ENCODE measurements around the gene KRT81. TPM values are rescaled to one million over a fixed set of nuclear protein-coding genes. Genes with fewer than 3 reads are reported as not detected.

The KRT81 gene
- total and polyA plus RNA-seq, 7 donors, result 0.03 to 0.14 TPM; not detected in 5

DNA sequence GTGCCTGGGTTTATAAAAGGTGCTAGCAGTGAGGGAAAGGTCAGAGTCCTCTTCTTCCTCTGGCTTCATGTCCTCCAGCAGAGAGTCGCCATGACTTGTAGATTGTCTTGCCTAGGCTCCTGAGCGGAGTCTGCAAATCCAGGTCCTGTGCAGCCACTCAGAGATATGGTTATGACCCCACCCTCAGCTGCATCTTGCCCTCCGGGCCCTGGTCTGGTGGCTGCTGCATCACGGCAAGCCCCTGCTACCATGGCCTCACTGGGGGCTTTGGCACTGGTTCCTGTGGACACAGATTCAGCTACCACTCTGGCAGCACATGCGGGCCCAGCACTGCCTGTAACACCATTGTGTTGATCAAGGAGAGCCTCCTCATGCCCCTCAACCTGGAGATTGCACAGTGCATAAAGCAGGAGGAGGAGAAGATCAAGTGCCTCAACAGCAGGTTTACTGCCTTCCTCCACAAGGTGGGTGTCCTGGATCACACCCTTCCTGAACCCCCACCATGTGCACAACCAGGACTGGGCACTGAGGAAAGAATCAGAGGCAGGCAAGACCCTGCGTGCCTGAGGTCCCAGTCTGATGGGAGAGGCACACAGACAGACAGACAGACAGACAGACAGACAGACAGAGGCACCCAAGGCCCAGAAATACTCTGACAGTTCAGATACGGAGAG, 27.4 kb downstream of the KRT81 start:
- Histone ChIP-seq H3K27ac (no peak overlapping the region), H3K4me3 (no peak overlapping the region), H3K9me3 (no peaks in the 10 kb centered on the region), H3K36me3 (ENCODE audit: insufficient read depth in 1 of 2, low read depth in 1 of 2) (no peaks in the 10 kb centered on the region), H3K27me3 (ENCODE audit: insufficient read depth in 3 of 3, low read length in 2 of 3) (peaks cover 0 to 14% (median 0%) of the 10 kb centered on the region in 3 donors), H3K4me1 (no peaks in the 10 kb centered on the region)
- intact Hi-C loops (cut with DNase I), result no loop called here
- TF ChIP-seq, protein P1, sequence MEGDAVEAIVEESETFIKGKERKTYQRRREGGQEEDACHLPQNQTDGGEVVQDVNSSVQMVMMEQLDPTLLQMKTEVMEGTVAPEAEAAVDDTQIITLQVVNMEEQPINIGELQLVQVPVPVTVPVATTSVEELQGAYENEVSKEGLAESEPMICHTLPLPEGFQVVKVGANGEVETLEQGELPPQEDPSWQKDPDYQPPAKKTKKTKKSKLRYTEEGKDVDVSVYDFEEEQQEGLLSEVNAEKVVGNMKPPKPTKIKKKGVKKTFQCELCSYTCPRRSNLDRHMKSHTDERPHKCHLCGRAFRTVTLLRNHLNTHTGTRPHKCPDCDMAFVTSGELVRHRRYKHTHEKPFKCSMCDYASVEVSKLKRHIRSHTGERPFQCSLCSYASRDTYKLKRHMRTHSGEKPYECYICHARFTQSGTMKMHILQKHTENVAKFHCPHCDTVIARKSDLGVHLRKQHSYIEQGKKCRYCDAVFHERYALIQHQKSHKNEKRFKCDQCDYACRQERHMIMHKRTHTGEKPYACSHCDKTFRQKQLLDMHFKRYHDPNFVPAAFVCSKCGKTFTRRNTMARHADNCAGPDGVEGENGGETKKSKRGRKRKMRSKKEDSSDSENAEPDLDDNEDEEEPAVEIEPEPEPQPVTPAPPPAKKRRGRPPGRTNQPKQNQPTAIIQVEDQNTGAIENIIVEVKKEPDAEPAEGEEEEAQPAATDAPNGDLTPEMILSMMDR (IDR thresholded peaks at IDR 0.05), result no peak
- WGBS, 3 donors, result 77 to 89% (median 87%) methylated on average over 7 of the region's 7 CpGs
- no peak for ATAC-seq
- DNase-seq, result no peak

DNA sequence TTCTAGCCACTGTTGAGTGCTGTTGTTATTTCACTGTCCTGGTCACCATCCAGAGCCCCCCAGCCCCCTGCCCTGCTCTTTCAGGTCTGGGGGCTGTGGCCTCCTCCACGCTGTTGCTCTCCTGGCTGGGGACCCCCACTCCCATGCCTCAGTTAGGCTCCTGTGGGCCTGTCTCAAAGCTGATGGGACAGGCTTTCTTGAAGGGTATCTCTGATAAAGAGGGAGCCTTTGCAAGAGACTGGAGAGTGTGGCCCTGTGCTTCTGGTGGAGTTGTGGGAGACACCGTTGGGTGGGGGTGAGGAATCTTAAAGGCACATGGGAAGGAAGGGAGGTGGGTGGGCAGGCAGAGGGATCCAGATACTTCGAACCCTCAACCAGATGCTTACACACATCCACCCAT, 29.0 kb downstream of the KRT81 start:
- no peak for DNase-seq
- H3K4me1 ChIP-seq, result no peaks in the 10 kb centered on the region
- no peak overlapping the region for H3K4me3 ChIP-seq
- TF ChIP-seq, protein P1 (IDR thresholded peaks at IDR 0.05), result no peak
- H3K9me3 ChIP-seq, result no peaks in the 10 kb centered on the region
- peaks cover 0 to 30% (median 4%) of the 10 kb centered on the region in 3 donors for H3K27me3 ChIP-seq (ENCODE audit: insufficient read depth in 3 of 3, low read length in 2 of 3)
- 90 to 92% (median 91%) methylated on average over 3 of the region's 3 CpGs for WGBS, 3 donors
- no peaks in the 10 kb centered on the region for H3K36me3 ChIP-seq (ENCODE audit: insufficient read depth in 1 of 2, low read depth in 1 of 2)
- intact Hi-C loops (cut with DNase I), result no loop called here
- H3K27ac ChIP-seq, result no peak overlapping the region
- ATAC-seq, result no peak

DNA sequence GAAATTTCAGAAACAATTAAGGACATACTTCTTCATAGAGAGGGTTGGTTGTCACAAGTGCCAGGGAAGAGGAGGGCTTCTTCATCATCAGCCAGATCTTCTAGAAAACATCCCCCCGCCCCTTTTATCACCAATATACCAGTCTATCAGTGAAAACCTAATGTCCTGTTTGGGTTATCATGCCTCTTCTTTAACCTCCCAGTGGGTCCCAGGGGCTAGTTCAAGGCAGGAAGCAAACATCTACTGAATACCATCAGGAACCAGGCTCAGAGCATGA, 30.2 kb downstream of the KRT81 start:
- Histone ChIP-seq H3K27me3 (ENCODE audit: insufficient read depth in 3 of 3, low read length in 2 of 3) (peaks cover 0 to 42% (median 8%) of the 10 kb centered on the region in 3 donors), H3K4me3 (no peak overlapping the region), H3K9me3 (no peaks in the 10 kb centered on the region), H3K27ac (no peak overlapping the region), H3K36me3 (ENCODE audit: insufficient read depth in 1 of 2, low read depth in 1 of 2) (no peaks in the 10 kb centered on the region), H3K4me1 (no peaks in the 10 kb centered on the region)
- WGBS, 3 donors, result 80 to 88% (median 85%) methylated on average over 1 of the region's 1 CpG
- TF ChIP-seq, protein P1 (IDR thresholded peaks at IDR 0.05), result no peak
- DNase-seq, result no peak
- no peak for ATAC-seq
- intact Hi-C loops (cut with DNase I), result no loop called here

DNA sequence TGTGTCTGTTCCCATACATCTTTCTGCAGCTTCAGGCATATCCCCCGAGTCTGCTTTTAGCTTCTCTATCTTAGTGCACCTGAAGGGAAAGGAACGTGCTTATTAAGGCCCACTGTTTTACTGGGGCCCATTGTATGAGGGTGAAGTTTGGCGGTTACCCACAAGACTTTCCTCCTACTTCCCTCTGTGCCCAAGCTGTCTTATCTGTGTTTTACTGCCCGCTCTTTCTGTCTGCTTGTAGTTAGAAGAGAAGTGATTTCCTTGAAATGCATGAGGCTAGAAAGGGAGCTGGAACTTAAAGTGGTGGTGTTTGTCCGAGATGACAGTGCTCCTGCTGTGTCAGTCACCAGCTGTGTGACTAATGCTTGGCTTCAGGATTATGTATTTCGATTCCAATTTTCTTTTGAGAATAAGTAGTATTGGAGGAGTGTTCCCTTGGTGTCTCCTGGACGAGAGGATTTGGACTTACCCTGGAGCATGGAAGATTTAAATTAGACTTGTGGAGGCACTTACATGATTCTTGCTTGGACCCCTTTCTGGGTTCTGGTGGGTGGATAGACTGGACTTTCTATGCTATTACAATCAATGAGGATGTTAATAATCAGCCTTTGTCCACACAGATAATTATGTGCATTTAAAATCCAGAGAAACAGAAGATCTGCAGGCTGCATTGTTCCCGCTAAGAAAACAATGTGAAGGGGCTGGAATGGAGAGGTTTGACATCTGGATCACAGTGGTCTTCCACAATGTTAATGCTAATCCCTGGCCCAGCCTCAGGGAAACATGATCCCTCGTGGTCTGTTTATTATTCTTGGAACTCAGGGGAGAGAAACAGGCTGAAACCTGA, 30.8 kb downstream of the KRT81 start:
- intact Hi-C loops (cut with DNase I), result no loop called here
- H3K27ac ChIP-seq, result no peak overlapping the region
- H3K27me3 ChIP-seq (ENCODE audit: insufficient read depth in 3 of 3, low read length in 2 of 3), result peaks cover 0 to 47% (median 8%) of the 10 kb centered on the region in 3 donors
- no peaks in the 10 kb centered on the region for H3K4me1 ChIP-seq
- no peaks in the 10 kb centered on the region for H3K36me3 ChIP-seq (ENCODE audit: insufficient read depth in 1 of 2, low read depth in 1 of 2)
- WGBS, 3 donors, result 62 to 74% (median 67%) methylated on average over 9 of the region's 9 CpGs
- ATAC-seq (no peak), DNase-seq (no peak)
- no peak overlapping the region for H3K4me3 ChIP-seq
- TF ChIP-seq, protein P1 (IDR thresholded peaks at IDR 0.05), result no peak
- H3K9me3 ChIP-seq, result no peaks in the 10 kb centered on the region
